ENCODE results near the gene TSTD2.

Gene TSTD2

GRCh38 chr9:97560154-97560553, 73.0 kb downstream of the TSTD2 start:
- no peak for DNase-seq

GRCh38 chr9:97559111-97559514, 74.1 kb downstream of the TSTD2 start:
- no peak for DNase-seq

GRCh38 chr9:97558701-97559101, 74.5 kb downstream of the TSTD2 start:
- DNase-seq, result no peak

GRCh38 chr9:97557606-97558095, 75.5 kb downstream of the TSTD2 start:
- no peak for DNase-seq

GRCh38 chr9:97556721-97557605, 76.2 kb downstream of the TSTD2 start:
- no peak for DNase-seq

- no peak for DNase-seq
These were observed 77.0 kb downstream of the TSTD2 start for GRCh38 chr9:97556036-97556720.

GRCh38 chr9:97555164-97555563, 78.0 kb downstream of the TSTD2 start:
- no peak for DNase-seq

- no peak for DNase-seq
These were observed 78.5 kb downstream of the TSTD2 start for GRCh38 chr9:97554566-97555075.

GRCh38 chr9:97553841-97554240, 79.3 kb downstream of the TSTD2 start:
- DNase-seq, result no peak

GRCh38 chr9:97553141-97553540, 80.0 kb downstream of the TSTD2 start:
- DNase-seq, result no peak

GRCh38 chr9:97551308-97551707, 81.9 kb downstream of the TSTD2 start:
- no peak for DNase-seq

- no peak for DNase-seq
These were observed 82.8 kb downstream of the TSTD2 start for GRCh38 chr9:97550386-97550785.

Measured in NCI-H345 (cell line).